GM23338 (cell line): Measurements from ENCODE around the gene TAP1.

Source experiments
- EZH2 ChIP-seq: fragments of 200-600 bp; sonication (generic); IDR thresholded peaks from one replicate; pipeline ENCODE4 v1.8.0; 2017; ENCODE audit warnings: antibody characterized with exemption, mild to moderate bottlenecking, low read depth; ENCODE audit not compliant: unreplicated experiment
- TF ChIP-seq, protein P1 (sequence below), 2 experiments: fragments of 200-600 bp in 1 of 2; sonication (generic) in 1 of 2; conservative IDR thresholded peaks; 2 replicates each; pipeline versions ENCODE4 v1.5.1 to v1.6.1; 2016 to 2017; ENCODE audit warnings: antibody characterized with exemption in 2 of 2, low read depth in 2 of 2, mild to moderate bottlenecking in 2 of 2, moderate library complexity in 1 of 2
- TF ChIP-seq, protein P2 (sequence below): IDR thresholded peaks from one replicate; pipeline ENCODE4 v1.6.1; 2018; ENCODE audit warnings: antibody characterized with exemption; ENCODE audit not compliant: unreplicated experiment

DNA sequence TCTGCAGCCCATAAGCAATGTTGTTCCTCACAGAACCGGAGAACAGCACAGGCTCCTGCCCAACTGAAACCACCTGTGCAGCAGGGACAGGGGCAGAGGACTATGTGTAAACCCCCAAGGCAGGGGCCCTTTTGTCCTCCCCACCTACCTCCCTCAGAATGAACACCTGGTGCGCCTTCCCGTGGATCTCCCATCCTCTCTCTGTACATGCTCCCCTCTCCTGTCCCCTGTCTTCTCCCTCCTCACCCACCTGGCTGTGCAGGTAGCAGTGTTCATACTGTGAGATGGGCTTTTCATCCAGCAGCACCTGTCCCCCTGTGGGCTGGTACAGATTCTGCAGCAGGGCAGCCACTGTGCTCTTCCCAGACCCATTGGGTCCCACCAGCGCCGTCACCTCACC, 23.5 kb downstream of the TAP1 start:
- TF ChIP-seq, protein P1, sequence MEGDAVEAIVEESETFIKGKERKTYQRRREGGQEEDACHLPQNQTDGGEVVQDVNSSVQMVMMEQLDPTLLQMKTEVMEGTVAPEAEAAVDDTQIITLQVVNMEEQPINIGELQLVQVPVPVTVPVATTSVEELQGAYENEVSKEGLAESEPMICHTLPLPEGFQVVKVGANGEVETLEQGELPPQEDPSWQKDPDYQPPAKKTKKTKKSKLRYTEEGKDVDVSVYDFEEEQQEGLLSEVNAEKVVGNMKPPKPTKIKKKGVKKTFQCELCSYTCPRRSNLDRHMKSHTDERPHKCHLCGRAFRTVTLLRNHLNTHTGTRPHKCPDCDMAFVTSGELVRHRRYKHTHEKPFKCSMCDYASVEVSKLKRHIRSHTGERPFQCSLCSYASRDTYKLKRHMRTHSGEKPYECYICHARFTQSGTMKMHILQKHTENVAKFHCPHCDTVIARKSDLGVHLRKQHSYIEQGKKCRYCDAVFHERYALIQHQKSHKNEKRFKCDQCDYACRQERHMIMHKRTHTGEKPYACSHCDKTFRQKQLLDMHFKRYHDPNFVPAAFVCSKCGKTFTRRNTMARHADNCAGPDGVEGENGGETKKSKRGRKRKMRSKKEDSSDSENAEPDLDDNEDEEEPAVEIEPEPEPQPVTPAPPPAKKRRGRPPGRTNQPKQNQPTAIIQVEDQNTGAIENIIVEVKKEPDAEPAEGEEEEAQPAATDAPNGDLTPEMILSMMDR (conservative IDR thresholded peaks at IDR 0.05; ENCODE audit: low read depth in 2 of 2), result no peak
- no peak for TF ChIP-seq EZH2
- TF ChIP-seq, protein P2, sequence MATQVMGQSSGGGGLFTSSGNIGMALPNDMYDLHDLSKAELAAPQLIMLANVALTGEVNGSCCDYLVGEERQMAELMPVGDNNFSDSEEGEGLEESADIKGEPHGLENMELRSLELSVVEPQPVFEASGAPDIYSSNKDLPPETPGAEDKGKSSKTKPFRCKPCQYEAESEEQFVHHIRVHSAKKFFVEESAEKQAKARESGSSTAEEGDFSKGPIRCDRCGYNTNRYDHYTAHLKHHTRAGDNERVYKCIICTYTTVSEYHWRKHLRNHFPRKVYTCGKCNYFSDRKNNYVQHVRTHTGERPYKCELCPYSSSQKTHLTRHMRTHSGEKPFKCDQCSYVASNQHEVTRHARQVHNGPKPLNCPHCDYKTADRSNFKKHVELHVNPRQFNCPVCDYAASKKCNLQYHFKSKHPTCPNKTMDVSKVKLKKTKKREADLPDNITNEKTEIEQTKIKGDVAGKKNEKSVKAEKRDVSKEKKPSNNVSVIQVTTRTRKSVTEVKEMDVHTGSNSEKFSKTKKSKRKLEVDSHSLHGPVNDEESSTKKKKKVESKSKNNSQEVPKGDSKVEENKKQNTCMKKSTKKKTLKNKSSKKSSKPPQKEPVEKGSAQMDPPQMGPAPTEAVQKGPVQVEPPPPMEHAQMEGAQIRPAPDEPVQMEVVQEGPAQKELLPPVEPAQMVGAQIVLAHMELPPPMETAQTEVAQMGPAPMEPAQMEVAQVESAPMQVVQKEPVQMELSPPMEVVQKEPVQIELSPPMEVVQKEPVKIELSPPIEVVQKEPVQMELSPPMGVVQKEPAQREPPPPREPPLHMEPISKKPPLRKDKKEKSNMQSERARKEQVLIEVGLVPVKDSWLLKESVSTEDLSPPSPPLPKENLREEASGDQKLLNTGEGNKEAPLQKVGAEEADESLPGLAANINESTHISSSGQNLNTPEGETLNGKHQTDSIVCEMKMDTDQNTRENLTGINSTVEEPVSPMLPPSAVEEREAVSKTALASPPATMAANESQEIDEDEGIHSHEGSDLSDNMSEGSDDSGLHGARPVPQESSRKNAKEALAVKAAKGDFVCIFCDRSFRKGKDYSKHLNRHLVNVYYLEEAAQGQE, result no peak
